GM08714 (cell line): ENCODE data around the gene SVBP.

ENCODE experiments used
- H3K4me3 ChIP-seq: fragments of 200-500 bp; sonication (Bioruptor generic); 2 replicates; pipeline ENCODE4 v1.5.1; 2014; ENCODE audit warnings: mild to moderate bottlenecking, low read length, inconsistent platforms
- ZNF274 ChIP-seq: IDR thresholded peaks from 2 replicates; pipeline ENCODE4 v1.6.1; 2012; ENCODE audit warnings: mild to moderate bottlenecking, low read depth, low read length

SVBP gene

GRCh38 chr1:42797979-42798378 is 19.2 kb downstream of the SVBP start:
- H3K4me3 ChIP-seq, result no peak overlapping the region
- no peak for TF ChIP-seq ZNF274

- no peak for TF ChIP-seq ZNF274
- no peak overlapping the region for H3K4me3 ChIP-seq
Observed at GRCh38 chr1:42797414-42797813, 19.8 kb downstream of the SVBP start.

DNA sequence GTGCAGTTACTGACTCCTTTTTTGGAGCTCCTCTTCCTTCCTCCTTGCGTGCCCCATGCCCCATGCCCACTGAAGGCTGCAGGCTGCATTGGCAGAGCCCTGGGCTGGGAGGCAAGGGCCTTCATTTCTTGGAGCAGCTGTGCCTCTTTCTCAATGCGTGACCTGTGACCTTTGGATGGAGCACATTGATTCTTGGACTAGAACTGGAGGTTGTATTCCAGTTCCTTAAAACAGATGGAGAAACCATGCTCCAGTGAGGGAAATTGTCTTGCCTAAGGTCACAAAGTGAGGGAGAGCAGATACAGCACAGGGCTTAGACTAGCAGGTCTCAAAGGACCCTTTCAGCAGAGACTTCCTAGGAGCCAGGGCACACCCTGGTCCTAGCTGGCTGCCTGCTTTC is 23.4 kb downstream of the SVBP start:
- H3K4me3 ChIP-seq, result no peak overlapping the region
- no peak for TF ChIP-seq ZNF274

- no peak overlapping the region for H3K4me3 ChIP-seq
- no peak for TF ChIP-seq ZNF274
Observed at GRCh38 chr1:42788021-42788420, 29.2 kb downstream of the SVBP start.

DNA sequence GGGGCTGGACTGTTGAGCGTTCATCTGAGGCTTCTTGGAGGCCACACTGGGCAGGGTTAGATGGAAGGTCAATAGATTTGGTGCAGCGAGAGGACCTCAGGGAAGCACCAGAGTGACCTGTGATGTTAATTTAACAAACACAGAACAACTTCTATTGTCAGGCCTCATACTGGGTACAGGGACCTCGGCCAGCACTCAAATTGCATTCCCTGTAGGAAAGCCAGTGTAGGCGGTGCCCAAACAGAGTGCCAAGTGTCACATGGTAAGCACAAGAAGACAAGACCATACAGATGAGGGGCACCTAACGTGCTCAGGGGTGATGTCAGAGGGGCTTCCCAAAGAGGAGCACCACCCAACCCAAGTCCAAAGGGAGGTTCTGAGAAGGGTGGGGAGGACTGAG is 31.1 kb downstream of the SVBP start:
- no peak for TF ChIP-seq ZNF274
- no peak overlapping the region for H3K4me3 ChIP-seq

DNA sequence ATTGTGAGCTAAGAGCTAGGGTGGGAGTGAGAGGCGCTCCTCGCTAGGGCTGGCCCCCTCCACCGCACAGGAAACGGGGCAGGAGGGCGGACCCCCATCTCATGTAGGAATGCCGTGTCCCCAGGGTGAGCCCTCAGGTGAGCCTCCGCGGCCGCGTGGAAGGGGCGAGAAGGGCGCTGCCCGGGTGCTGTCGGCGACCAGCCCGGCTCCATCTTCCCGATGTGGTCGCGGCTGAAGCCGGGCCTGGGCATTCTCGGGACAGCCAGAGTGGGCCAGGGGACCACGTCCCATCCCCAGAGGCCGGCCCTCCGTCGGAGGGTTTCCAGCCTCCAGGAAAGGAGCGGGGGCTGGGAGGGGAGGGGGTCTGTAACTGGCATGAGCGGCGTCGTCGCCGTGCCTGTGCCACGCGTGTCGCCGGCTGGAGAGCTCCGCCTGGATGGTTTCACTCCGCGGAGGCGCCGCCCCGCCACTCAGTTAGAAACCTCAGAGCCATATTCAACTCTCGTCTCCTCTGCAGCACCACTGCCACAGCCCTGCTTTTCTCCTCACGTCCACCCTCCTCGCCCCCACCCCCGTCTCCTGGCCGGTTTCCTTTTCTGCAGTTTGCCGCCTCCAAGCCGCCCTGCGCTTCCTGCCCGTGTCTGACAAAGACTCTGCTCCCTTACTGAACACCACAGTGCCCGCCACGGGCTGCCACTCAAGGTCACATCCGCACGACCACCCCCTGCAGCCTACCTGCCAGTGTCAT is 32.1 kb downstream of the SVBP start, which contains the start of gene TMEM269:
Gene TMEM269, plus strand, starts transcription at position 46 of the 748 bp plus-strand sequence. CDS start 4,903 bp downstream, outside the sequence.
- no peak for TF ChIP-seq ZNF274
- H3K4me3 ChIP-seq, result no peak within 1 kb of the TSS; the same call in 1 of the 2 replicates

DNA sequence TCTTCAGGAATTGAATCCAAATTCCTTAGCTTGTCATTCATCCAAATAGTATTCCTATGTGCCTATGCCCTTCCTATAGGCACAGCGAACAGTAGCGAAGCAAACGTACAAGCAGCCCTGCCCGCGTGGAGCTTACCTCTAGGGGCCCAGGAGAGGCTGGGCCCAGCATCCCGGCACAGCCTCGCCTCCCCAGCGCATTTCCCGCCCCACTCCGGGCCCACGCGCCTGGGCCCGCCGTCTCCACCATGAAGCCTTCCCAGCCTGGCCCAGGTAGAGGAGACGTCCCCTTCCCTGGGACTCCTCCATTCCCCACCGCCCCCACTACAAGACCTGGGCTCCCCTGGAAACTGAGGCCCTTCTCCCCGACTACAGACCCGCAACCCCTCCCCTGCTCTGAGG is 32.7 kb downstream of the SVBP start:
- TF ChIP-seq ZNF274, result no peak
- no peak overlapping the region for H3K4me3 ChIP-seq

GRCh38 chr1:42783092-42783491 is 34.1 kb downstream of the SVBP start:
- no peak for TF ChIP-seq ZNF274
- H3K4me3 ChIP-seq, result no peak overlapping the region

DNA sequence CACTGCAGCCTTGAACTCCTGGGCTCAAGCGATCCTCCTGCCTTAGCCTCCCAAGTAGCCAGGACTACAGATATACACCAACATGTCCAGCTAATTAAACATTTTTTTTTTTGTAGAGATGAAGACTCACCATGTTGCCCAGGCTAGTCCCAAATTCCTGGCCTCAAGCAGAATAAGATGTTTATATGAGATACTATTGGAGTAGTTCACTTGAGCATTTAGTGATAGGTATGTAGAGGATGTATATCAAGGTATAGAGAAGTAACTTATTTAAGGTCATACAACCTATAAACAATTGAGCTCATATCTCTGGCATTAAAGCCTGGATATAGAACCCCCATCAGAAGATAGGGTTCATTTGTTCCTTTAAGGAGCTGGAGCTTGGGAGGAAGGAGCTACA is 37.0 kb downstream of the SVBP start:
- no peak for TF ChIP-seq ZNF274
- no peak overlapping the region for H3K4me3 ChIP-seq

GRCh38 chr1:42779725-42780124 is 37.5 kb downstream of the SVBP start:
- no peak overlapping the region for H3K4me3 ChIP-seq
- TF ChIP-seq ZNF274, result no peak

GRCh38 chr1:42777852-42778251 is 39.3 kb downstream of the SVBP start:
- TF ChIP-seq ZNF274, result no peak
- H3K4me3 ChIP-seq, result no peak overlapping the region

DNA sequence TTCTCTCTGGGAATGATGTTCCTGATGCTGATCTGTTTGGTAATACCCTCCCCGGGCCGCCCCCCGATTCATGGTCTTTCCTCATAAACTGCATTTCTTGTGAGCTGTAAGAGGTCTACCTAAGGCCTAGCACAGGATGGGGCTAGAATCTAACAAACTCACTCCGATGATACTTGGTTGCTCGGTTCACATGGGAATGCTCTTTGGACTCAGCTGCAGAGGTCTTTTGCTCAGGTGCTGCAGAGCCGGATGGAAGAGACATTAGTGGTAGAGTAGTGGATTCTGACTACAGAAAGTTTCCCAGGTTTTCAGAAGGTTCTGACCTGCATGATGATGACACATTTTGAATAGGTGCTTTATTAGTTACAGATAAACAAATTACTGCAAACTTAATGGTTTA is 40.7 kb downstream of the SVBP start:
- H3K4me3 ChIP-seq, result no peak overlapping the region
- no peak for TF ChIP-seq ZNF274

DNA sequence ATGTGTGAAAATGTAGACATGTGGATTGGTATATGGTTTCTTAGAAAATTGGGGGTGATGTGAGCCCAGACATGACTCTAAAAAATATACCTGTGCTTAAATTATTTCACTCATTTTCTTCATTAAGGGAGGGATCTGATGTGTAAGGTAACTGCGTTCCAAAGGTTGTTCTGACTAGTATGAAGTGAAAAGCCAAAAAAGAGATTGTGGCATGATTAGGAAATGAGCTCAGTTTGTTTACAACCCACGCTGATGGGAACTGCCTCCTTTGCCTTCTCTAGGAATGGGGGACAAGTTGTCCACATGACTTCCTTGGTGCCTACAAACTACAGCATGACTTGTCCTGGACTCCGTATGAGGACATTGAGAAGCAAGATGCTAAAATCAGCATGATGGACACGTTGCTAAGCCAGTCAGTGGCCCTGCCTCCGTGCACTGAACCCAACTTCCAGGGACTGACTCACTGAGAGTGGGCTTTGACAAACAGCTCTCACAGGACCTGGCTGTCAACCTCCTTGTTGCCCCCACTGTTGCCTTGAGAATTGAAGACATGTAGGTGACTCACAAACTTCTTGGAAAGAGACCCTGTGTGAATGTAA is 42.2 kb downstream of the SVBP start:
- H3K4me3 ChIP-seq, result no peak overlapping the region
- no peak for TF ChIP-seq ZNF274

DNA sequence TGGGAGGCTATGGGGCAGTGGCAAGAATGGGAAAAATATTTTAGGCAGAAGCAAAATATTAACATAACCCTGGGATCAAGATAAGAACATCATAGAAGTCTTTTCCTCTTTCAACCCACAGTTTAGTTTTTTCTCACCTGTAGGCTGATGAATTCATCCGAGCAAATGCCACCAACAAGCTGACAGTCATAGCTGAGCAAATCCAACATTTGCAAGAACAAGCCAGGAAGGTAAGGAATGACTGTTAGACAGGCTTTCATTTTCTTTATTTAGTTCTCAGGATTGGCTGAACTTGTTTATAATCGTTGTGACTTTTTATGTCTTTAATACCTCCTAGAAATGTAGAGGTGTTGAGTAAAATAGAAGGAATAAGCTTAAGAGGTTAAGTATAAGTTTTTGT is 43.8 kb downstream of the SVBP start:
- TF ChIP-seq ZNF274, result no peak

GRCh38 chr1:42769811-42770210 is 47.4 kb downstream of the SVBP start:
- no peak overlapping the region for H3K4me3 ChIP-seq
- TF ChIP-seq ZNF274, result no peak

More for the DNA sequence above, 43.8 kb downstream of the SVBP start:
- no peak overlapping the region for H3K4me3 ChIP-seq
